ENCODE data around the gene KCNA3.

Gene KCNA3

DNA sequence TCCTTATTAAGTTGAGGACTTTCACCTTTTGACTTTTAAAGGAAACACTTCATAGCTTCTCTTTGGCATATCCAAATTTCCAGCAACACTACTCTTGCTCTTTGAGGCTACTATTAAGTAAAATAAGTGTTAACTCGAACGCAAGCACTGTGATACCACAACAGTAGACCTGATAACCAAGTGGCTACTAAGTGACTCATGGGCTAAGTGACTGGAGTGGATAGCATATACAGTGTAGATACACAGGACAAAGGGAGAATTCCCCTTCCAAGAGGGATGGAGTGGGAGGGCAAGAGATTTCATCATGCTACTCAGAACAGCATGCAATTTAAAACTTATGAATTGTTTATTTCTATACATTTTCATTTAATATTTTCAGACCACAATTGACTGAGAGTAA, 9.8 kb upstream of the KCNA3 start:
- Histone ChIP-seq H3K9me3 (ENCODE audit: insufficient read depth, low read length) (no peaks in the 10 kb centered on the region), H3K4me3 (ENCODE audit: low read length) (no peak overlapping the region), H3K27me3 (ENCODE audit: low read depth, low read length) (no peaks in the 10 kb centered on the region), H3K4me2 (ENCODE audit: low read length) (no peak overlapping the region), H3K36me3 (replicated peaks; ENCODE audit: low read depth, low read length) (no peaks in the 10 kb centered on the region), H4K20me1 (ENCODE audit: insufficient read depth, low read length) (no peaks in the 10 kb centered on the region), H2AFZ (ENCODE audit: low read depth, low read length) (no peak overlapping the region), H3K79me2 (ENCODE audit: low read length) (no peaks in the 10 kb centered on the region), H3K4me1 (ENCODE audit: low read length) (peaks cover 6% of the 10 kb centered on the region), H3K9ac (ENCODE audit: low read length) (no peak overlapping the region), H3K27ac (ENCODE audit: low read length) (no peak overlapping the region)
- TF ChIP-seq EZH2phosphoT487 (IDR thresholded peaks at IDR 0.05; ENCODE audit: low read depth) = no peak

DNA sequence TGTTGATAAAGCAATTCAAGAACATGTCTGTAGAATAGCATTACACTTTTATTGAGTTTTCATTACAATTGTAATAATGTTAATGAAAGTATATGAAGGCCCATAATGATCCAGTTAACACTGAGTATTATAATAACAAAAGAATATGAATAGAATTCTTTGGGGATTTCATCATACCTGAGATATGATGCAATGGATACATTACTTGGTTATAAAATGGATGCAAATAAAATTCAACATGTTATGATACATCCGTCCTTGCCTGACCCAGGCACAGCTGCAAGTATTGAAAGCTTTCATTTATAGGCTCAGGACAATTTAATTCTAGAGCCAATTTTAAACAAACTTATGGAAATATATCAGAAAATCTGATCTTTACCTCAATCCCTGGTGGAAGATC, 8.2 kb upstream of the KCNA3 start:
- peaks cover 6% of the 10 kb centered on the region for H3K4me1 ChIP-seq (ENCODE audit: low read length)
- no peaks in the 10 kb centered on the region for H3K9me3 ChIP-seq (ENCODE audit: insufficient read depth, low read length)
- no peak overlapping the region for H3K27ac ChIP-seq (ENCODE audit: low read length)
- no peak overlapping the region for H3K4me2 ChIP-seq (ENCODE audit: low read length)
- no peaks in the 10 kb centered on the region for H4K20me1 ChIP-seq (ENCODE audit: insufficient read depth, low read length)
- no peak overlapping the region for H2AFZ ChIP-seq (ENCODE audit: low read depth, low read length)
- no peaks in the 10 kb centered on the region for H3K27me3 ChIP-seq (ENCODE audit: low read depth, low read length)
- no peak for TF ChIP-seq EZH2phosphoT487 (IDR thresholded peaks at IDR 0.05; ENCODE audit: low read depth)
- TF ChIP-seq, protein P1, sequence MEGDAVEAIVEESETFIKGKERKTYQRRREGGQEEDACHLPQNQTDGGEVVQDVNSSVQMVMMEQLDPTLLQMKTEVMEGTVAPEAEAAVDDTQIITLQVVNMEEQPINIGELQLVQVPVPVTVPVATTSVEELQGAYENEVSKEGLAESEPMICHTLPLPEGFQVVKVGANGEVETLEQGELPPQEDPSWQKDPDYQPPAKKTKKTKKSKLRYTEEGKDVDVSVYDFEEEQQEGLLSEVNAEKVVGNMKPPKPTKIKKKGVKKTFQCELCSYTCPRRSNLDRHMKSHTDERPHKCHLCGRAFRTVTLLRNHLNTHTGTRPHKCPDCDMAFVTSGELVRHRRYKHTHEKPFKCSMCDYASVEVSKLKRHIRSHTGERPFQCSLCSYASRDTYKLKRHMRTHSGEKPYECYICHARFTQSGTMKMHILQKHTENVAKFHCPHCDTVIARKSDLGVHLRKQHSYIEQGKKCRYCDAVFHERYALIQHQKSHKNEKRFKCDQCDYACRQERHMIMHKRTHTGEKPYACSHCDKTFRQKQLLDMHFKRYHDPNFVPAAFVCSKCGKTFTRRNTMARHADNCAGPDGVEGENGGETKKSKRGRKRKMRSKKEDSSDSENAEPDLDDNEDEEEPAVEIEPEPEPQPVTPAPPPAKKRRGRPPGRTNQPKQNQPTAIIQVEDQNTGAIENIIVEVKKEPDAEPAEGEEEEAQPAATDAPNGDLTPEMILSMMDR (IDR thresholded peaks at IDR 0.05; ENCODE audit: low read depth, low read length) = no peak
- no peak overlapping the region for H3K4me3 ChIP-seq (ENCODE audit: low read length)
- no peak overlapping the region for H3K9ac ChIP-seq (ENCODE audit: low read length)
- no peaks in the 10 kb centered on the region for H3K36me3 ChIP-seq (replicated peaks; ENCODE audit: low read depth, low read length)
- no peaks in the 10 kb centered on the region for H3K79me2 ChIP-seq (ENCODE audit: low read length)

DNA sequence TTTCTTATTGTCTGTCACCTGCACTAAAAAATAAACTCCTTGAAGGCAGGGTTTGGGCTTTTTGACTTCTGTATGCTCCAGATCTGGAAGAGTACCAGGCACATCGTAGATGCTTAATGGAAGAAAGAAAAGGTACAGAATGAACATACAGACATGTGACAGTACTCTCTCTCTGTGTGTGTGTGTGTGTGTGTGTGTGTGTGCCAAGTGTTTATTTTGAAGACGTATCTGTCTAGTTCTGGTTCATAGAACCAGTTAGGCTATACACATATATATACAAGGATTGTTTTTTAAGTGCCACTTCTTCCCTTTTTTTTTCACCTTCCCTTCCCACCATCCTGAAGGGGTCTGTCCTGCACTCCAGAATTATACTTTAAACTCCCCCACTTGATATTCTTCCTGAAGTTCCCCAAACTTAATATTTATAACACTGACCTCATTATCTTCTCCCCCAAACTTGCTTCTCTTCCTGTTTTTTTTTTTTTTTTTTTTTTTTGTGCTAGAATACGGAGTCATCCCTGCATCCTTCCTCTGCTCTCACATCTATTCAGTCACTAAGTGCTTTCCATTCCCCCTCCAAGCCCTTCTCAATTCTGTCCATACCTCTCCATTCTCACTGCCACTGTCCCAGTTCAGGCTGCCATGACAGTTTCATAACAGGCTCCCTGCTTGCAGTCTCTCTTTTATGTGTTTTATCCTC, 5.4 kb upstream of the KCNA3 start:
- Histone ChIP-seq H3K36me3 (replicated peaks; ENCODE audit: low read depth, low read length) (no peaks in the 10 kb centered on the region), H3K27ac (ENCODE audit: low read length) (no peak overlapping the region), H3K4me3 (ENCODE audit: low read length) (no peak overlapping the region), H2AFZ (ENCODE audit: low read depth, low read length) (no peak overlapping the region), H4K20me1 (ENCODE audit: insufficient read depth, low read length) (no peaks in the 10 kb centered on the region), H3K4me2 (ENCODE audit: low read length) (no peak overlapping the region), H3K4me1 (ENCODE audit: low read length) (peaks cover 11% of the 10 kb centered on the region), H3K9ac (ENCODE audit: low read length) (no peak overlapping the region), H3K27me3 (ENCODE audit: low read depth, low read length) (no peaks in the 10 kb centered on the region), H3K9me3 (ENCODE audit: insufficient read depth, low read length) (no peaks in the 10 kb centered on the region), H3K79me2 (ENCODE audit: low read length) (peaks cover 6% of the 10 kb centered on the region)
- TF ChIP-seq, protein P1 (IDR thresholded peaks at IDR 0.05; ENCODE audit: low read depth, low read length) = no peak
- TF ChIP-seq EZH2phosphoT487 (IDR thresholded peaks at IDR 0.05; ENCODE audit: low read depth) = no peak

- Histone ChIP-seq H3K79me2 (ENCODE audit: low read length) (peaks cover 33% of the 10 kb centered on the region), H3K27ac (ENCODE audit: low read length) (no peak overlapping the region), H3K27me3 (ENCODE audit: low read depth, low read length) (no peaks in the 10 kb centered on the region), H3K4me1 (ENCODE audit: low read length) (peaks cover 11% of the 10 kb centered on the region), H4K20me1 (ENCODE audit: insufficient read depth, low read length) (no peaks in the 10 kb centered on the region), H3K9ac (ENCODE audit: low read length) (no peak overlapping the region), H3K9me3 (ENCODE audit: insufficient read depth, low read length) (no peaks in the 10 kb centered on the region), H3K4me2 (ENCODE audit: low read length) (no peak overlapping the region), H3K4me3 (ENCODE audit: low read length) (no peak overlapping the region), H3K36me3 (replicated peaks; ENCODE audit: low read depth, low read length) (peaks cover 13% of the 10 kb centered on the region), H2AFZ (ENCODE audit: low read depth, low read length) (no peak overlapping the region)
- TF ChIP-seq, protein P1 (IDR thresholded peaks at IDR 0.05; ENCODE audit: low read depth, low read length) = no peak
- TF ChIP-seq EZH2phosphoT487 (IDR thresholded peaks at IDR 0.05; ENCODE audit: low read depth) = no peak
These were observed 2.8 kb upstream of the KCNA3 start for GRCh38 chr1:110677526-110677925.
